ENCODE data around the gene ANXA2.

The ANXA2 gene

GRCh38 chr15:60376677-60377095 lies 21.1 kb downstream of the ANXA2 start:
- TF ChIP-seq CTCF (IDR thresholded peaks at IDR 0.05), result no peak
- H2AFZ ChIP-seq, result no peak overlapping the region
- H3K79me2 ChIP-seq, result no peaks in the 10 kb centered on the region
- no peaks in the 10 kb centered on the region for H3K9me3 ChIP-seq (ENCODE audit: control insufficient read depth, low read length)
- no peaks in the 10 kb centered on the region for H3K27me3 ChIP-seq (ENCODE audit: control insufficient read depth, insufficient read depth, low read length)
- H3K9ac ChIP-seq, result no peak overlapping the region
- no peak overlapping the region for H3K4me2 ChIP-seq (ENCODE audit: low read length)
- H3K4me1 ChIP-seq, result no peaks in the 10 kb centered on the region
- no peak overlapping the region for H3K4me3 ChIP-seq (ENCODE audit: low read depth, low read length)
- no peak overlapping the region for H3K27ac ChIP-seq
- no peaks in the 10 kb centered on the region for H3K36me3 ChIP-seq (ENCODE audit: control insufficient read depth, insufficient read depth, low read length)

- H3K36me3 ChIP-seq (ENCODE audit: control insufficient read depth, insufficient read depth, low read length), result no peaks in the 10 kb centered on the region
- no peaks in the 10 kb centered on the region for H3K9me3 ChIP-seq (ENCODE audit: control insufficient read depth, low read length)
- no peaks in the 10 kb centered on the region for H3K79me2 ChIP-seq
- H3K27ac ChIP-seq, result peak overlapping the region; percentile 80
- no peaks in the 10 kb centered on the region for H3K27me3 ChIP-seq (ENCODE audit: control insufficient read depth, insufficient read depth, low read length)
- peaks cover 14% of the 10 kb centered on the region for H3K4me1 ChIP-seq
- H3K4me2 ChIP-seq (ENCODE audit: low read length), result no peak overlapping the region
- no peak overlapping the region for H3K4me3 ChIP-seq (ENCODE audit: low read depth, low read length)
- no peak for TF ChIP-seq CTCF (IDR thresholded peaks at IDR 0.05)
- H2AFZ ChIP-seq, result no peak overlapping the region
- H3K9ac ChIP-seq, result no peak overlapping the region
Observed at GRCh38 chr15:60375306-60375705, 22.5 kb downstream of the ANXA2 start.

GRCh38 chr15:60374628-60375081 lies 23.1 kb downstream of the ANXA2 start:
- no peaks in the 10 kb centered on the region for H3K27me3 ChIP-seq (ENCODE audit: control insufficient read depth, insufficient read depth, low read length)
- H3K79me2 ChIP-seq, result no peaks in the 10 kb centered on the region
- peaks cover 16% of the 10 kb centered on the region for H3K4me1 ChIP-seq
- peak overlapping the region; percentile 36 for H2AFZ ChIP-seq
- no peak overlapping the region for H3K9ac ChIP-seq
- no peak overlapping the region for H3K4me3 ChIP-seq (ENCODE audit: low read depth, low read length)
- peak overlapping the region; percentile 80 for H3K27ac ChIP-seq
- peak overlapping the region; percentile 18 for H3K4me2 ChIP-seq (ENCODE audit: low read length)
- H3K9me3 ChIP-seq (ENCODE audit: control insufficient read depth, low read length), result no peaks in the 10 kb centered on the region
- TF ChIP-seq CTCF (IDR thresholded peaks at IDR 0.05), result no peak
- H3K36me3 ChIP-seq (ENCODE audit: control insufficient read depth, insufficient read depth, low read length), result no peaks in the 10 kb centered on the region

- H3K4me3 ChIP-seq (ENCODE audit: low read depth, low read length), result no peak overlapping the region
- no peak overlapping the region for H2AFZ ChIP-seq
- no peak for TF ChIP-seq CTCF (IDR thresholded peaks at IDR 0.05)
- H3K27me3 ChIP-seq (ENCODE audit: control insufficient read depth, insufficient read depth, low read length), result no peaks in the 10 kb centered on the region
- peaks cover 16% of the 10 kb centered on the region for H3K4me1 ChIP-seq
- H3K9me3 ChIP-seq (ENCODE audit: control insufficient read depth, low read length), result no peaks in the 10 kb centered on the region
- no peaks in the 10 kb centered on the region for H3K36me3 ChIP-seq (ENCODE audit: control insufficient read depth, insufficient read depth, low read length)
- no peak overlapping the region for H3K4me2 ChIP-seq (ENCODE audit: low read length)
- H3K79me2 ChIP-seq, result no peaks in the 10 kb centered on the region
- H3K27ac ChIP-seq, result peak overlapping the region; percentile 80
- no peak overlapping the region for H3K9ac ChIP-seq
Observed at GRCh38 chr15:60374209-60374608, 23.6 kb downstream of the ANXA2 start.

GRCh38 chr15:60373745-60374144 lies 24.0 kb downstream of the ANXA2 start:
- no peak for TF ChIP-seq CTCF (IDR thresholded peaks at IDR 0.05)
- Histone ChIP-seq H3K79me2 (no peaks in the 10 kb centered on the region), H2AFZ (no peak overlapping the region), H3K4me1 (peaks cover 16% of the 10 kb centered on the region), H3K4me2 (ENCODE audit: low read length) (no peak overlapping the region), H3K4me3 (ENCODE audit: low read depth, low read length) (no peak overlapping the region), H3K27ac (peak overlapping the region; percentile 80), H3K9me3 (ENCODE audit: control insufficient read depth, low read length) (no peaks in the 10 kb centered on the region), H3K9ac (no peak overlapping the region), H3K27me3 (ENCODE audit: control insufficient read depth, insufficient read depth, low read length) (no peaks in the 10 kb centered on the region), H3K36me3 (ENCODE audit: control insufficient read depth, insufficient read depth, low read length) (no peaks in the 10 kb centered on the region)

All from parathyroid adenoma (tissue), 2 donors.